GM12878 (cell line): ENCODE results near the gene OR2B2. TPM values are rescaled to one million over a fixed set of nuclear protein-coding genes. Genes with fewer than 3 reads are reported as not detected.

Experiments used
- ATAC-seq: fragments of 200-7000 bp; cut with Tn5 transposase; 3 replicates; pipeline ENCODE4 v1.9.1; 2020; ENCODE audit warnings: mild to moderate bottlenecking, moderate library complexity
- BruUV-seq: library from RNA; stranded (reverse); fragments of 400-500 nt; replicated peaks from 2 replicates; lab custom pipeline; 2021; lab: Mats Ljungman, UMichigan
- CTCF ChIA-PET: fragments of 300-600 bp; sonication (Branson Sonifier 250); formaldehyde crosslinking; extraction: SDS; loops from one replicate; lab custom pipeline; 2021; ENCODE audit warnings: inconsistent platforms; lab: Yijun Ruan, JAX
- POLR2A ChIA-PET: fragments of 350-600 bp; formaldehyde crosslinking; extraction: SDS; loops from one replicate; lab custom pipeline; 2021; ENCODE audit warnings: inconsistent platforms; lab: Charles Lee
- RAD21 ChIA-PET: fragments of 300-600 bp; sonication (Branson Sonifier 250); formaldehyde crosslinking; loops from one replicate; lab custom pipeline; 2023; ENCODE audit warnings: antibody characterized with exemption; ENCODE audit not compliant: unreplicated experiment; lab: Charles Lee
- SMC1A ChIA-PET: fragments of 300-600 bp; sonication (Branson Sonifier 250); formaldehyde crosslinking; loops from one replicate; lab custom pipeline; 2023; ENCODE audit not compliant: unreplicated experiment, uncharacterized antibody; lab: Charles Lee
- DNase-seq: peaks from one replicate; pipeline ENCODE4 v3.0.0-alpha.2; 2011; ENCODE audit warnings: low read depth, low spot score
- FAIRE-seq: peaks from 3 replicates; lab custom pipeline; 2011; peaks lifted over from hg19 to GRCh38; lab: Jason Lieb, UNC
- H2AFZ ChIP-seq: 2 replicates; pipeline ENCODE4 v1.6.0; 2011; ENCODE audit warnings: low read depth, low read length, control low read depth; ENCODE audit not compliant: control insufficient read depth
- H3K27ac ChIP-seq: 2 replicates; pipeline ENCODE4 v1.5.1; 2011; ENCODE audit warnings: control low read depth; ENCODE audit not compliant: control insufficient read depth, insufficient read depth
- H3K27me3 ChIP-seq, 2 experiments: replicated peaks in 1 of 2; 2 replicates each; pipeline versions ENCODE4 v1.6.0 to v1.6.1; 2011; ENCODE audit warnings: low read length in 1 of 2; ENCODE audit not compliant: control insufficient read depth in 2 of 2, insufficient read depth in 2 of 2
- H3K36me3 ChIP-seq, 2 experiments: 2 replicates each; pipeline ENCODE4 v1.5.1; 2011; ENCODE audit warnings: low read length in 1 of 2; ENCODE audit not compliant: control insufficient read depth in 2 of 2, insufficient read depth in 2 of 2
- H3K4me1 ChIP-seq: 2 replicates; pipeline ENCODE4 v1.6.1; 2011; ENCODE audit warnings: mild to moderate bottlenecking, low read length, moderate library complexity, mixed read lengths; ENCODE audit not compliant: control insufficient read depth, insufficient read depth
- H3K4me2 ChIP-seq: 2 replicates; pipeline ENCODE4 v1.6.0; 2011; ENCODE audit warnings: control low read depth; ENCODE audit not compliant: control insufficient read depth, insufficient read depth
- H3K4me3 ChIP-seq: fragments of 200-600 bp; sonication (generic); 2 replicates; pipeline ENCODE4 v1.5.1; 2016
- H3K79me2 ChIP-seq: 2 replicates; pipeline ENCODE4 v1.6.0; 2011; ENCODE audit warnings: low read length; ENCODE audit not compliant: control insufficient read depth, insufficient read depth
- H3K9ac ChIP-seq: 2 replicates; pipeline ENCODE4 v1.8.0; 2011; ENCODE audit warnings: low read length, control low read depth, mixed read lengths; ENCODE audit not compliant: control insufficient read depth, insufficient read depth
- H3K9me3 ChIP-seq: replicated peaks from 3 replicates; pipeline ENCODE4 v1.5.1; 2011; ENCODE audit warnings: mild to moderate bottlenecking, low read length; ENCODE audit not compliant: control insufficient read depth, insufficient read depth
- H4K20me1 ChIP-seq: 2 replicates; pipeline ENCODE4 v1.6.0; 2011; ENCODE audit not compliant: control insufficient read depth, insufficient read depth
- BACH1 ChIP-seq: fragments of 450-650 bp; IDR thresholded peaks from 2 replicates; pipeline ENCODE4 v1.6.1; 2017; ENCODE audit warnings: mild to moderate bottlenecking, borderline replicate concordance
- KAT2A ChIP-seq: conservative IDR thresholded peaks from 2 replicates; pipeline ENCODE4 v1.6.1; 2011; ENCODE audit warnings: low read depth, low read length; ENCODE audit not compliant: control insufficient read depth
- PAX5 ChIP-seq: IDR thresholded peaks from 2 replicates; pipeline ENCODE4 v1.6.1; 2011; ENCODE audit warnings: low read depth, low read length, borderline replicate concordance
- PAX8 ChIP-seq: fragments of 450-650 bp; IDR thresholded peaks from 2 replicates; pipeline ENCODE4 v1.6.1; 2017; ENCODE audit warnings: mild to moderate bottlenecking, moderate library complexity
- POU2F2 ChIP-seq: IDR thresholded peaks from 3 replicates; pipeline ENCODE4 v1.6.1; 2011; ENCODE audit warnings: low read depth, mild to moderate bottlenecking, low read length, borderline replicate concordance
- RAD51 ChIP-seq: fragments of 450-650 bp; IDR thresholded peaks from 2 replicates; pipeline ENCODE4 v1.6.1; 2016; ENCODE audit warnings: moderate library complexity, mild to moderate bottlenecking, inconsistent platforms
- SMAD1 ChIP-seq: fragments of 450-650 bp; IDR thresholded peaks from 2 replicates; pipeline ENCODE4 v1.6.1; 2018; ENCODE audit warnings: mild to moderate bottlenecking, low read depth; ENCODE audit not compliant: partially characterized antibody
- SMC3 ChIP-seq: IDR thresholded peaks from 2 replicates; pipeline ENCODE4 v1.6.1; 2011; ENCODE audit warnings: low read length, improper control_type of control experiment, borderline replicate concordance
- TCF3 ChIP-seq: IDR thresholded peaks from 2 replicates; pipeline ENCODE4 v1.6.1; 2012; ENCODE audit warnings: low read depth, mild to moderate bottlenecking, low read length, borderline replicate concordance; ENCODE audit not compliant: insufficient read depth
- WRNIP1 ChIP-seq: IDR thresholded peaks from 2 replicates; pipeline ENCODE4 v1.6.1; 2011; ENCODE audit warnings: low read depth, low read length, improper control_type of control experiment, borderline replicate concordance
- YY1 ChIP-seq: IDR thresholded peaks from 2 replicates; pipeline ENCODE4 v1.6.1; 2011; ENCODE audit warnings: low read depth, mild to moderate bottlenecking, low read length
- ZZZ3 ChIP-seq: IDR thresholded peaks from 2 replicates; pipeline ENCODE4 v1.6.1; 2011; ENCODE audit warnings: low read depth; ENCODE audit not compliant: control insufficient read depth, insufficient read length
- WGBS: methylation state at CpG from one replicate; pipeline ENCODE4 v1.1.6; 2016; ENCODE audit warnings: low lambda C conversion rate; ENCODE audit not compliant: insufficient replicate concordance, insufficient coverage; ENCODE audit errors: missing lambda C conversion rate; 5-methylcytosine and 5-hydroxymethylcytosine counted together
- in situ Hi-C: fragments of 300-500 bp; cut with MboI; formaldehyde crosslinking; loops from 9 replicates; pipeline ENCODE4 v1.14.3; 2018; ENCODE audit warnings: mixed read lengths
- intact Hi-C: fragments of 100-400 bp; cut with micrococcal nuclease; formaldehyde crosslinking; loops from one replicate; pipeline ENCODE4 v1.14.2; 2022; ENCODE audit not compliant: unreplicated experiment
- polyA plus RNA-seq, 11 experiments: library from polyadenylated mRNA; depleted of rRNA in 4 of 11; unstranded in 6 of 11; stranded (reverse) in 5 of 11; fragments of >200 nt; fragmentation: Nextera tagmentation in 4 of 11; fragmentation: Illumina TruSeq in 1 of 11; extraction: Ambion mirVana in 4 of 11; extraction: Trizol in 1 of 11; gene quantifications; 1 replicate in 1 of 11; 2 replicates in 10 of 11; pipeline versions ENCODE4 v1.2.1 to v1.2.3, GENCODE V29; 2011 to 2016; ENCODE audit warnings: inconsistent platforms in 2 of 11, missing spikeins in 2 of 11, low read depth in 1 of 11
- total RNA-seq, 4 experiments: library from RNA; depleted of rRNA in 3 of 4; stranded (reverse); fragments of >200 nt in 3 of 4; fragmentation: Illumina TruSeq in 1 of 4; extraction: Trizol in 1 of 4; gene quantifications; 2 replicates each; pipeline versions ENCODE4 v1.2.1 to v1.2.3, GENCODE V29; 2013 to 2021
- TF ChIP-seq, protein P1 (sequence below): fragments of 450-650 bp; formaldehyde crosslinking; IDR thresholded peaks from 2 replicates; pipeline ENCODE4 v1.5.0; 2022; ENCODE audit warnings: mild to moderate bottlenecking, missing genetic modification characterization
- TF ChIP-seq, protein P2 (sequence below): IDR thresholded peaks from 2 replicates; pipeline ENCODE4 v1.6.1; 2012; ENCODE audit warnings: low read depth, low read length, improper control_type of control experiment
- TF ChIP-seq, protein P3 (sequence below): fragments of 450-650 bp; formaldehyde crosslinking; IDR thresholded peaks from 2 replicates; pipeline ENCODE4 v1.4.0; 2020; ENCODE audit warnings: mild to moderate bottlenecking, moderate library complexity

Gene OR2B2
- total and polyA plus RNA-seq, 10 of the 15 experiments (the other 5 are each of a cell fraction or from before 2014, with no cell fraction given): not detected

DNA sequence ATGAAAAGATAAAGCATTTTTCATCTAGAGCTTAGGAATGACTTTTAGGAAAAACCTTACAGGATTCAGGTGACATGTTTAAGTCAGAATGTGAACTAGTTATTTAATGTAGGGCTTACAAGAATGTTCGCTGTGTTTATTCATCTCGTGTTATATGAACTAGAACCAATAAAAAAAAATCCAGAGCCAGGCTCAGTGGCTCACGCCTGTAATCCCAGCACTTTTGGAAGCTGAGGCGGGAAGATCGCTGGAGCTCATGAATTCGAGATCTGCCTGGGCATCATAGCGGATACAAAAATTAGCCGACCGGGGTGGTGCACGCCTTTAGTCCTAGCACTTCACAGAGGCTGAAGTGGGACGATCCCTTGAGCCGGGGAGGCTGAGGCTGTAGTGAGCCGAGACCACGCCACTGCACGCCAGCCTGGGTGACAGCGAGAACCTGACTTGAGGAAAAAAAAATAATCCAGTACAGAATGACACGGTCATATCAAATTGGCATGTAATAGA is 46.3 kb downstream of the OR2B2 start:
- ChIA-PET RAD21 (interaction anchor here (1.3 to 4.1 kb wide), 7 partner anchors 24 to 58 kb away, joined by 4 to 30 read pairs (median 5); a partner anchor contains a TSS), SMC1A (interaction anchor here (0.6 to 3.5 kb wide), 9 partner anchors 23 to 41 kb away, joined by 3 to 26 read pairs (median 5); a partner anchor contains a TSS), CTCF (interaction anchor here (1.1 to 2.8 kb wide), 3 partner anchors 28 to 54 kb away, joined by 4 to 12 read pairs (median 8); a partner anchor contains a TSS), POLR2A (interaction anchor here (0.6 to 6.5 kb wide), 8 partner anchors 23 to 1742 kb away, joined by 3 to 71 read pairs (median 4); a partner anchor contains a TSS)
- intact Hi-C loops: loop anchor here (1.0 kb wide), 1 partner anchor 28 kb away; a partner anchor contains a TSS
- no peaks in the 10 kb centered on the region for H3K27me3 ChIP-seq
- H3K9me3 ChIP-seq: no peaks in the 10 kb centered on the region
- no TSS peak for BruUV-seq
- peak overlapping the region; percentile 96 for H3K4me2 ChIP-seq
- H2AFZ ChIP-seq: peak overlapping the region; percentile 43
- H3K36me3 ChIP-seq: no peaks in the 10 kb centered on the region
- DNase-seq (no peak), FAIRE-seq (no peak), ATAC-seq (peak; percentile 49)
- H3K27ac ChIP-seq: peak overlapping the region; percentile 95
- H3K4me3 ChIP-seq: peak overlapping the region; percentile 67
- H3K79me2 ChIP-seq: no peaks in the 10 kb centered on the region; the same call in none of the 2 replicates
- peak overlapping the region; percentile 84 for H3K9ac ChIP-seq
- peaks cover 39% of the 10 kb centered on the region for H3K4me1 ChIP-seq
- 0% methylated on average over 17 of the region's 17 CpGs for WGBS
- no peaks in the 10 kb centered on the region for H4K20me1 ChIP-seq
- in situ Hi-C loops: no loop called here
- TF ChIP-seq RAD51 (no peak), POU2F2 (peak; percentile 36; the same call in 2 of the 3 replicates), ZZZ3 (no peak), TCF3 (peak; percentile 40; the same call in 1 of the 2 replicates), YY1 (no peak), PAX8 (no peak), SMC3 (0 out of 2 replicates have a peak, but pooled peaks have one; percentile 2), WRNIP1 (no peak), BACH1 (peak; percentile 53; the same call in 1 of the 2 replicates), SMAD1 (no peak), PAX5 (peak; percentile 30; the same call in 1 of the 2 replicates), KAT2A (0 out of 2 replicates have a peak, but pooled peaks have one; percentile 33)
- TF ChIP-seq, protein P1, sequence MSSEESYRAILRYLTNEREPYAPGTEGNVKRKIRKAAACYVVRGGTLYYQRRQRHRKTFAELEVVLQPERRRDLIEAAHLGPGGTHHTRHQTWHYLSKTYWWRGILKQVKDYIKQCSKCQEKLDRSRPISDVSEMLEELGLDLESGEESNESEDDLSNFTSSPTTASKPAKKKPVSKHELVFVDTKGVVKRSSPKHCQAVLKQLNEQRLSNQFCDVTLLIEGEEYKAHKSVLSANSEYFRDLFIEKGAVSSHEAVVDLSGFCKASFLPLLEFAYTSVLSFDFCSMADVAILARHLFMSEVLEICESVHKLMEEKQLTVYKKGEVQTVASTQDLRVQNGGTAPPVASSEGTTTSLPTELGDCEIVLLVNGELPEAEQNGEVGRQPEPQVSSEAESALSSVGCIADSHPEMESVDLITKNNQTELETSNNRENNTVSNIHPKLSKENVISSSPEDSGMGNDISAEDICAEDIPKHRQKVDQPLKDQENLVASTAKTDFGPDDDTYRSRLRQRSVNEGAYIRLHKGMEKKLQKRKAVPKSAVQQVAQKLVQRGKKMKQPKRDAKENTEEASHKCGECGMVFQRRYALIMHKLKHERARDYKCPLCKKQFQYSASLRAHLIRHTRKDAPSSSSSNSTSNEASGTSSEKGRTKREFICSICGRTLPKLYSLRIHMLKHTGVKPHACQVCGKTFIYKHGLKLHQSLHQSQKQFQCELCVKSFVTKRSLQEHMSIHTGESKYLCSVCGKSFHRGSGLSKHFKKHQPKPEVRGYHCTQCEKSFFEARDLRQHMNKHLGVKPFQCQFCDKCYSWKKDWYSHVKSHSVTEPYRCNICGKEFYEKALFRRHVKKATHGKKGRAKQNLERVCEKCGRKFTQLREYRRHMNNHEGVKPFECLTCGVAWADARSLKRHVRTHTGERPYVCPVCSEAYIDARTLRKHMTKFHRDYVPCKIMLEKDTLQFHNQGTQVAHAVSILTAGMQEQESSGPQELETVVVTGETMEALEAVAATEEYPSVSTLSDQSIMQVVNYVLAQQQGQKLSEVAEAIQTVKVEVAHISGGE (CRISPR knock-in tag): peak; percentile 37; the same call in 1 of the 2 replicates
- TF ChIP-seq, protein P2, sequence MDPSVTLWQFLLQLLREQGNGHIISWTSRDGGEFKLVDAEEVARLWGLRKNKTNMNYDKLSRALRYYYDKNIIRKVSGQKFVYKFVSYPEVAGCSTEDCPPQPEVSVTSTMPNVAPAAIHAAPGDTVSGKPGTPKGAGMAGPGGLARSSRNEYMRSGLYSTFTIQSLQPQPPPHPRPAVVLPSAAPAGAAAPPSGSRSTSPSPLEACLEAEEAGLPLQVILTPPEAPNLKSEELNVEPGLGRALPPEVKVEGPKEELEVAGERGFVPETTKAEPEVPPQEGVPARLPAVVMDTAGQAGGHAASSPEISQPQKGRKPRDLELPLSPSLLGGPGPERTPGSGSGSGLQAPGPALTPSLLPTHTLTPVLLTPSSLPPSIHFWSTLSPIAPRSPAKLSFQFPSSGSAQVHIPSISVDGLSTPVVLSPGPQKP: no peak
- TF ChIP-seq, protein P3, sequence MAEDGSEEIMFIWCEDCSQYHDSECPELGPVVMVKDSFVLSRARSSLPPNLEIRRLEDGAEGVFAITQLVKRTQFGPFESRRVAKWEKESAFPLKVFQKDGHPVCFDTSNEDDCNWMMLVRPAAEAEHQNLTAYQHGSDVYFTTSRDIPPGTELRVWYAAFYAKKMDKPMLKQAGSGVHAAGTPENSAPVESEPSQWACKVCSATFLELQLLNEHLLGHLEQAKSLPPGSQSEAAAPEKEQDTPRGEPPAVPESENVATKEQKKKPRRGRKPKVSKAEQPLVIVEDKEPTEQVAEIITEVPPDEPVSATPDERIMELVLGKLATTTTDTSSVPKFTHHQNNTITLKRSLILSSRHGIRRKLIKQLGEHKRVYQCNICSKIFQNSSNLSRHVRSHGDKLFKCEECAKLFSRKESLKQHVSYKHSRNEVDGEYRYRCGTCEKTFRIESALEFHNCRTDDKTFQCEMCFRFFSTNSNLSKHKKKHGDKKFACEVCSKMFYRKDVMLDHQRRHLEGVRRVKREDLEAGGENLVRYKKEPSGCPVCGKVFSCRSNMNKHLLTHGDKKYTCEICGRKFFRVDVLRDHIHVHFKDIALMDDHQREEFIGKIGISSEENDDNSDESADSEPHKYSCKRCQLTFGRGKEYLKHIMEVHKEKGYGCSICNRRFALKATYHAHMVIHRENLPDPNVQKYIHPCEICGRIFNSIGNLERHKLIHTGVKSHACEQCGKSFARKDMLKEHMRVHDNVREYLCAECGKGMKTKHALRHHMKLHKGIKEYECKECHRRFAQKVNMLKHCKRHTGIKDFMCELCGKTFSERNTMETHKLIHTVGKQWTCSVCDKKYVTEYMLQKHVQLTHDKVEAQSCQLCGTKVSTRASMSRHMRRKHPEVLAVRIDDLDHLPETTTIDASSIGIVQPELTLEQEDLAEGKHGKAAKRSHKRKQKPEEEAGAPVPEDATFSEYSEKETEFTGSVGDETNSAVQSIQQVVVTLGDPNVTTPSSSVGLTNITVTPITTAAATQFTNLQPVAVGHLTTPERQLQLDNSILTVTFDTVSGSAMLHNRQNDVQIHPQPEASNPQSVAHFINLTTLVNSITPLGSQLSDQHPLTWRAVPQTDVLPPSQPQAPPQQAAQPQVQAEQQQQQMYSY (CRISPR knock-in tag): peak; percentile 9; the same call in 1 of the 2 replicates
